ENCODE data around the gene LCN15. TPM values are rescaled to one million over a fixed set of nuclear protein-coding genes. Genes with fewer than 3 reads are reported as not detected.
A peak's percentile ranks its signal among the peaks of the same experiment; 100 is the strongest.

LCN15 gene
- total and polyA plus RNA-seq, 2 of the 13 experiments (the other 11 are each of a cell fraction or from before 2014, with no cell fraction given) = 1.3 to 53.7 TPM

DNA sequence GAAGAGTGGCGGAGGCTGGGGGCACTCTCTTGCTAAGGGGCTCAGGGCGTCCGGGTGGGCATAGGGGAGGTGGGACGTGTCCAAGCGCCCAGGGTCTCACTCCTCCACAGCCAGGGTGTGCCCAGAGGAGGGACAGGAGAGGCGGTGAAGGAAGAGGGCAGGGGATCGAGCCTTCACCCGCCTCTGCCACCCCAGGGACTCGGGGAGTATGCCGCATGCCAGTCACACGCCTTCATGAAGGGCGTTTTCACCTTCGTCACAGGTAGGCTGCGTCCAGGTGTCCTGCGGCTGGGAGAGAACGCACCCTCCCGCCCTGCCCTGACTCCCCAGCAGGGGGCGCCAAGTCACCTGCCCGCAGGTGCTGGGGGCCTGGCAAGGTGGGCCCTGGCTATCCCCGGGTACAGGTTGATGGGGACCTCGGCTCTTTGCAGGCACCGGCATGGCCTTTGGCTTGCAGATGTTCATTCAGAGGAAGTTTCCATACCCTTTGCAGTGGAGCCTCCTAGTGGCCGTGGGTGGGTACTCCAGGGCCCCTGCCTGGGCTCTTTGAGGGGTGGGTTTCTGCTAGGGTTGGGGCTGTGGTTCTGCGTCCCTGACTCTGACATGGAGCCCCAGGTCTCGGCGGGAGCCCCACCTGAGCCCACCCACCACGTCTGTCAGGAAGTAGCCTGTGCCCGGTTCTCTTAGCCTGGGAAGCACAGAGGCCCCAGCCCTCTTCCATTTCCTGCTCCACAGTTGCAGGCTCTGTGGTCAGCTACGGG, 27.4 kb upstream of the LCN15 start (continued):
- TF ChIP-seq, protein P1, sequence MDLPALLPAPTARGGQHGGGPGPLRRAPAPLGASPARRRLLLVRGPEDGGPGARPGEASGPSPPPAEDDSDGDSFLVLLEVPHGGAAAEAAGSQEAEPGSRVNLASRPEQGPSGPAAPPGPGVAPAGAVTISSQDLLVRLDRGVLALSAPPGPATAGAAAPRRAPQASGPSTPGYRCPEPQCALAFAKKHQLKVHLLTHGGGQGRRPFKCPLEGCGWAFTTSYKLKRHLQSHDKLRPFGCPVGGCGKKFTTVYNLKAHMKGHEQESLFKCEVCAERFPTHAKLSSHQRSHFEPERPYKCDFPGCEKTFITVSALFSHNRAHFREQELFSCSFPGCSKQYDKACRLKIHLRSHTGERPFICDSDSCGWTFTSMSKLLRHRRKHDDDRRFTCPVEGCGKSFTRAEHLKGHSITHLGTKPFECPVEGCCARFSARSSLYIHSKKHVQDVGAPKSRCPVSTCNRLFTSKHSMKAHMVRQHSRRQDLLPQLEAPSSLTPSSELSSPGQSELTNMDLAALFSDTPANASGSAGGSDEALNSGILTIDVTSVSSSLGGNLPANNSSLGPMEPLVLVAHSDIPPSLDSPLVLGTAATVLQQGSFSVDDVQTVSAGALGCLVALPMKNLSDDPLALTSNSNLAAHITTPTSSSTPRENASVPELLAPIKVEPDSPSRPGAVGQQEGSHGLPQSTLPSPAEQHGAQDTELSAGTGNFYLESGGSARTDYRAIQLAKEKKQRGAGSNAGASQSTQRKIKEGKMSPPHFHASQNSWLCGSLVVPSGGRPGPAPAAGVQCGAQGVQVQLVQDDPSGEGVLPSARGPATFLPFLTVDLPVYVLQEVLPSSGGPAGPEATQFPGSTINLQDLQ (CRISPR knock-in tag; IDR thresholded peaks at IDR 0.05) = no peak
- TF ChIP-seq ZSCAN12 (CRISPR knock-in tag; IDR thresholded peaks at IDR 0.05) = 0 out of 2 replicates have a peak, but pooled peaks have one; percentile 0
- no peak for TF ChIP-seq NR2F6 (IDR thresholded peaks at IDR 0.05)
- peak; percentile 3; the same call in 1 of the 2 replicates for TF ChIP-seq NR2F6 (CRISPR knock-in tag; IDR thresholded peaks at IDR 0.05)
- TF ChIP-seq CBX5 (CRISPR knock-in tag; IDR thresholded peaks at IDR 0.05; ENCODE audit: borderline replicate concordance) = peak; percentile 39; the same call in 1 of the 2 replicates
- TF ChIP-seq ZNF33A (CRISPR knock-in tag; IDR thresholded peaks at IDR 0.05; ENCODE audit: borderline replicate concordance) = no peak
- TF ChIP-seq, protein P2, sequence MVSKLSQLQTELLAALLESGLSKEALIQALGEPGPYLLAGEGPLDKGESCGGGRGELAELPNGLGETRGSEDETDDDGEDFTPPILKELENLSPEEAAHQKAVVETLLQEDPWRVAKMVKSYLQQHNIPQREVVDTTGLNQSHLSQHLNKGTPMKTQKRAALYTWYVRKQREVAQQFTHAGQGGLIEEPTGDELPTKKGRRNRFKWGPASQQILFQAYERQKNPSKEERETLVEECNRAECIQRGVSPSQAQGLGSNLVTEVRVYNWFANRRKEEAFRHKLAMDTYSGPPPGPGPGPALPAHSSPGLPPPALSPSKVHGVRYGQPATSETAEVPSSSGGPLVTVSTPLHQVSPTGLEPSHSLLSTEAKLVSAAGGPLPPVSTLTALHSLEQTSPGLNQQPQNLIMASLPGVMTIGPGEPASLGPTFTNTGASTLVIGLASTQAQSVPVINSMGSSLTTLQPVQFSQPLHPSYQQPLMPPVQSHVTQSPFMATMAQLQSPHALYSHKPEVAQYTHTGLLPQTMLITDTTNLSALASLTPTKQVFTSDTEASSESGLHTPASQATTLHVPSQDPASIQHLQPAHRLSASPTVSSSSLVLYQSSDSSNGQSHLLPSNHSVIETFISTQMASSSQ (IDR thresholded peaks at IDR 0.05; ENCODE audit: low read depth) = no peak
- TF ChIP-seq, protein P2 (CRISPR knock-in tag; IDR thresholded peaks at IDR 0.05; ENCODE audit: borderline replicate concordance) = no peak; the same call in 1 of the 2 replicates
- TF ChIP-seq ZNF333 (CRISPR knock-in tag; IDR thresholded peaks at IDR 0.05; ENCODE audit: borderline replicate concordance) = no peak; the same call in 1 of the 2 replicates
- TF ChIP-seq KDM3A (CRISPR knock-in tag; IDR thresholded peaks at IDR 0.05; ENCODE audit: low read depth) = no peak
- TF ChIP-seq NR2F1 (CRISPR knock-in tag; IDR thresholded peaks at IDR 0.05) = no peak; a peak in 1 of 4 replicates
- TF ChIP-seq ARNT (IDR thresholded peaks at IDR 0.05) = no peak
- TF ChIP-seq ELF4 (CRISPR knock-in tag; IDR thresholded peaks at IDR 0.05; ENCODE audit: borderline replicate concordance) = 0 out of 2 replicates have a peak, but pooled peaks have one; percentile 36
- TF ChIP-seq, protein P3, sequence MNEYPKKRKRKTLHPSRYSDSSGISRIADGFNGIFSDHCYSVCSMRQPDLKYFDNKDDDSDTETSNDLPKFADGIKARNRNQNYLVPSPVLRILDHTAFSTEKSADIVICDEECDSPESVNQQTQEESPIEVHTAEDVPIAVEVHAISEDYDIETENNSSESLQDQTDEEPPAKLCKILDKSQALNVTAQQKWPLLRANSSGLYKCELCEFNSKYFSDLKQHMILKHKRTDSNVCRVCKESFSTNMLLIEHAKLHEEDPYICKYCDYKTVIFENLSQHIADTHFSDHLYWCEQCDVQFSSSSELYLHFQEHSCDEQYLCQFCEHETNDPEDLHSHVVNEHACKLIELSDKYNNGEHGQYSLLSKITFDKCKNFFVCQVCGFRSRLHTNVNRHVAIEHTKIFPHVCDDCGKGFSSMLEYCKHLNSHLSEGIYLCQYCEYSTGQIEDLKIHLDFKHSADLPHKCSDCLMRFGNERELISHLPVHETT (CRISPR knock-in tag; conservative IDR thresholded peaks at IDR 0.05) = no peak
- TF ChIP-seq, protein P4, sequence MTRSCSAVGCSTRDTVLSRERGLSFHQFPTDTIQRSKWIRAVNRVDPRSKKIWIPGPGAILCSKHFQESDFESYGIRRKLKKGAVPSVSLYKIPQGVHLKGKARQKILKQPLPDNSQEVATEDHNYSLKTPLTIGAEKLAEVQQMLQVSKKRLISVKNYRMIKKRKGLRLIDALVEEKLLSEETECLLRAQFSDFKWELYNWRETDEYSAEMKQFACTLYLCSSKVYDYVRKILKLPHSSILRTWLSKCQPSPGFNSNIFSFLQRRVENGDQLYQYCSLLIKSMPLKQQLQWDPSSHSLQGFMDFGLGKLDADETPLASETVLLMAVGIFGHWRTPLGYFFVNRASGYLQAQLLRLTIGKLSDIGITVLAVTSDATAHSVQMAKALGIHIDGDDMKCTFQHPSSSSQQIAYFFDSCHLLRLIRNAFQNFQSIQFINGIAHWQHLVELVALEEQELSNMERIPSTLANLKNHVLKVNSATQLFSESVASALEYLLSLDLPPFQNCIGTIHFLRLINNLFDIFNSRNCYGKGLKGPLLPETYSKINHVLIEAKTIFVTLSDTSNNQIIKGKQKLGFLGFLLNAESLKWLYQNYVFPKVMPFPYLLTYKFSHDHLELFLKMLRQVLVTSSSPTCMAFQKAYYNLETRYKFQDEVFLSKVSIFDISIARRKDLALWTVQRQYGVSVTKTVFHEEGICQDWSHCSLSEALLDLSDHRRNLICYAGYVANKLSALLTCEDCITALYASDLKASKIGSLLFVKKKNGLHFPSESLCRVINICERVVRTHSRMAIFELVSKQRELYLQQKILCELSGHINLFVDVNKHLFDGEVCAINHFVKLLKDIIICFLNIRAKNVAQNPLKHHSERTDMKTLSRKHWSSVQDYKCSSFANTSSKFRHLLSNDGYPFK (CRISPR knock-in tag; IDR thresholded peaks at IDR 0.05; ENCODE audit: borderline replicate concordance) = no peak; the same call in none of the 2 replicates
- TF ChIP-seq ZNF766 (CRISPR knock-in tag; IDR thresholded peaks at IDR 0.05; ENCODE audit: borderline replicate concordance) = no peak
- TF ChIP-seq ZMYM4 (CRISPR knock-in tag; IDR thresholded peaks at IDR 0.05) = peak; percentile 22; the same call in 1 of the 2 replicates
- TF ChIP-seq CC2D1A (CRISPR knock-in tag; IDR thresholded peaks at IDR 0.05) = 0 out of 2 replicates have a peak, but pooled peaks have one; percentile 49
